Measurements from ENCODE around the gene MMRN2.
"Not testable (repeated sequence)": the region's sequence is repeated elsewhere in the genome, so short reads cannot be mapped to it uniquely, and the experiment has no call there.

Gene MMRN2

DNA sequence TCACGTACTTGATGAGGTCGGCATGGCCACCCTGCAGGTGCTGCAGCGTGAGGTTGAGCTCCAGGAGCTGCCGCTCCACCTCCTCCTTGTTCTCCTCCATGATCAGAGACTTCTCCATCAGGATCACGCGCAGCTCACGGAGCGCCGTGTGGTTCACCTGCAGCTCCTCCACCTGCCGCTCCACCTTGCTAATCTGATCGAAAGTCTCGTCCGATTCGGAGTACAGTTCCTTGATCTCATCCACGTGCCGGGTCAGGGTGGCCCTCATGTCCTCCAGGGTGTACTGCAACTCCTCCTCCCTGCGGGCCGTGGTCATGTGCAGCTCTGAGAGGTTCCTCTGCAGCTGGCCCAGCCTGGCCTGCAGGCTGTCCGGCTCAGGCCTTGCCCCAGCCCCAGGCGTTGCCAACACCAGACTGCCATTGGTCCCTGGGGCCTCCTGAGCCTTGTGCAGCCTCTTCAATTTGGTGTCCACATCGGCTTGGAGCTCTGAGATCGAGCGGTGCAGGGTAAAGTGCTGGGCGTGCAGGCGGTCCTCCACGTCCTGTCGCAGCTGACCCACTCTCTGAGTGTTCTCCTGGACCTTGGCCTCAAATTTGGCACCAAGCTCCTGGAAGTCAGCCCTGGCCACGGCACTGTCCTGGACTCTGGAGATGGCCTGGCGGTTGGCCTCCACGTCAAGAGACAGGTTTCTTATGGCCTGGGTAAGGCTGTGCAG, 13.9 kb downstream of the MMRN2 start:
- Mint-ChIP-seq H3K27ac (no peak overlapping the region), H3K36me3 (ENCODE audit: low read depth) (no peaks in the 10 kb centered on the region), H3K9me3 (no peaks in the 10 kb centered on the region), H3K4me1 (peaks cover 5% of the 10 kb centered on the region), H3K27me3 (no peaks in the 10 kb centered on the region), H3K4me3 (no peak overlapping the region)
- ATAC-seq = no peak
- no peak for DNase-seq

- Mint-ChIP-seq H3K36me3 (ENCODE audit: low read depth) (no peaks in the 10 kb centered on the region), H3K4me1 (peaks cover 5% of the 10 kb centered on the region), H3K9me3 (no peaks in the 10 kb centered on the region), H3K27me3 (no peaks in the 10 kb centered on the region), H3K27ac (no peak overlapping the region), H3K4me3 (no peak overlapping the region)
- ATAC-seq (no peak), DNase-seq (no peak)
Observed at GRCh38 chr10:86942441-86943315, 14.7 kb downstream of the MMRN2 start.

DNA sequence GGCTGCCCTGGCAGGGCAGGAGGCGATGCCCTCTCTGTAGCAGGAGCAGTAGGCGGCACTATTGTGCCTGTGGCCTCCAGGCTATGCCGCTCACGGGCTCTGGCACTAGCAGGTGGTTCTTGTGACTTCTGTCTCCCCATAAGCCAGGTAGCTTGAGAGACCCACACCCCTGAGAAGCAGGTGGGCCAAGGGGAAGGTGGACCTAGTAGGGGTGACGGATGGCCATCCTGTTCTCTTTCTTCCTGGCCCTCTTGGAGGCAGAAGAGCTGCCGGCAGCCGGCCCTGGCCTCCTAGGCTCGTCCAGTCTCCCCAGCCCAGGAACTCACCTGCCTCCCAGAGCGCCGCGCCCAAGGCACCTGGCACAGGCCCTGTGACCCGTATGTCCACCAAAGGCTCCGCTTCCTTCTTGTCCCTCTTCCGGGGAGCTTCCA, 15.4 kb downstream of the MMRN2 start:
- no peak for DNase-seq
- no peak for ATAC-seq
- H3K4me1 Mint-ChIP-seq = peaks cover 5% of the 10 kb centered on the region
- no peak overlapping the region for H3K4me3 Mint-ChIP-seq
- no peaks in the 10 kb centered on the region for H3K9me3 Mint-ChIP-seq
- no peaks in the 10 kb centered on the region for H3K36me3 Mint-ChIP-seq (ENCODE audit: low read depth)
- no peak overlapping the region for H3K27ac Mint-ChIP-seq
- H3K27me3 Mint-ChIP-seq = no peaks in the 10 kb centered on the region

GRCh38 chr10:86941426-86941825, 16.0 kb downstream of the MMRN2 start:
- no peak for ATAC-seq
- no peak for DNase-seq
- Mint-ChIP-seq H3K36me3 (ENCODE audit: low read depth) (no peaks in the 10 kb centered on the region), H3K4me1 (peaks cover 5% of the 10 kb centered on the region), H3K9me3 (no peaks in the 10 kb centered on the region), H3K4me3 (no peak overlapping the region), H3K27me3 (no peaks in the 10 kb centered on the region), H3K27ac (no peak overlapping the region)

DNA sequence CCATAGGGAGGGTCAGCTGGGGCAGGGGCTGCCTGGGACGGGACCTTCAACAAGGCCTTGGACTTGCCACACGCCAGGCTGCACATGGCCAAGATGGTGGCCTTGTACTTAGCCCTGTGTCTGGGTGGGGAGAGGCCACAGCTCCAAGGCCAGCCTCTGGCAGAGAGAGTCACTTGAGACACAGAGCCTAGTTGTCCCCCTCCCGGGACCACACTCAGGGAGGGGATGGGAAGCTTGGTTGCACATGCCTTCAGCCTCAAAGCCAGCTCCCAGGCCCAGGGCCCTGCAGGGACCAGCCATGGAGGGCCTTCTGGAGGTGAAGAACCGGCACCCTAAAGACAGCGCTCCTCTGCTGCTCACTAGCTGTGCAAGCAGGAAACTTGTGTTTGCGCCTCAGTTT, 16.7 kb downstream of the MMRN2 start:
- Mint-ChIP-seq H3K27me3 (no peaks in the 10 kb centered on the region), H3K9me3 (no peaks in the 10 kb centered on the region), H3K27ac (no peak overlapping the region), H3K36me3 (ENCODE audit: low read depth) (no peaks in the 10 kb centered on the region), H3K4me3 (no peak overlapping the region), H3K4me1 (peaks cover 5% of the 10 kb centered on the region)
- no peak for ATAC-seq
- no peak for DNase-seq

GRCh38 chr10:86940076-86940475, 17.3 kb downstream of the MMRN2 start:
- not testable (repeated sequence) for DNase-seq; H3K9me3 Mint-ChIP-seq; H3K4me1 Mint-ChIP-seq; ATAC-seq; H3K4me3 Mint-ChIP-seq; H3K27me3 Mint-ChIP-seq; H3K36me3 Mint-ChIP-seq (ENCODE audit: low read depth); H3K27ac Mint-ChIP-seq

DNA sequence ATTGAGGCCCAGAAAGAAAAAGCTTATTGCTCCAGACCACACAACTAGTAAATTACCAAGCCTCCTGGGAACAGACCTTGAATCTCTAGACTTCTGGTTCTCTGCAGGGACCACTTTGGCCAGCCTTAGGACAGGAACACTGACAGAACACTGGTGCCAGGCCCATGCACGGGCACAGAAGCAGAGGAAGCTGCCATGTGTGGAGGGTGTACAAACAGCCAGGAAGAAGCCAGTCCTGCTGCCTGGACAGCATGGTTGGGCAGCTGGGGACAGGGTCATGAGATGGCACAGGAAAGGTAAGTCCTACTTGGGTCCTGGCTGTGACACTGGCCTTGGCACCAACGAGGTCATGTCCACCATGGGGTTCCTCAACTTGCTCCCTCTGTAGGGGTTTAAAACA, 19.2 kb downstream of the MMRN2 start:
- DNase-seq (no peak), ATAC-seq (no peak)
- Mint-ChIP-seq H3K9me3 (no peaks in the 10 kb centered on the region), H3K4me3 (no peak overlapping the region), H3K27me3 (no peaks in the 10 kb centered on the region), H3K27ac (no peak overlapping the region), H3K36me3 (ENCODE audit: low read depth) (no peaks in the 10 kb centered on the region), H3K4me1 (peaks cover under 1% of the 10 kb centered on the region)

DNA sequence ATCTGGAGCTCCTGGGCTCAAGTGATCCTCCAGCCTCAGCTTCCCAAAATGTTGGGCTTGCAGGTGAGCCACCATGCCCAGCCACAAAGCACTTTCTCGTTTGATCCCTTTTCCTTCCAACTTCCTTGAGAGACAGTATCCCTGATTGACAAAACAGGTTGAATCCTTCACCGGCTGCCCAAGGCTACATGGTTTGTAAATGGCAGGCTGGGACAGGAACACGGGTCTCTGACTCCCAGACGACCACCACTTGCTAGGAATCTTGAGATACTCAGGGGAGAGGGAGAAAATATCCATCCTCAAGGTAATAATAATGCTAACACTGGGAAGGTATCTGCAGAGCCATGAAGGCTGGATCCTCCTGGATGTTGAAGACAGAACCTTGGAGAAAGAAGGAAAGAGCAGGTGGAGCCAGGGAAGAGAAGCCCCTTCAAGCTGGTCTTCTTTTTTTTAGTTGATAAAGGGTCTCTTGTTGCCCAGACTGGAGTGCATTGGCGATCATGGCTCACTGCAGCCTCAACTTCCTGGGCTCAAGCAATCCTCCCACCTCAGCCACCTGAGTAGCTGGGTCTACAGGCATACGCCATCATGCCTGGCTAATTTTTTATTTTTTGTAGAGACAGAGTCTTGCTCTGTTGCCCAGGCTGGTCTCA, 19.8 kb downstream of the MMRN2 start:
- H3K9me3 Mint-ChIP-seq = no peaks in the 10 kb centered on the region
- DNase-seq (no peak), ATAC-seq (no peak)
- no peaks in the 10 kb centered on the region for H3K36me3 Mint-ChIP-seq (ENCODE audit: low read depth)
- H3K4me3 Mint-ChIP-seq = no peak overlapping the region
- no peak overlapping the region for H3K27ac Mint-ChIP-seq
- H3K4me1 Mint-ChIP-seq = peaks cover 7% of the 10 kb centered on the region
- H3K27me3 Mint-ChIP-seq = no peaks in the 10 kb centered on the region

- no peaks in the 10 kb centered on the region for H3K9me3 Mint-ChIP-seq
- DNase-seq = no peak
- peaks cover 9% of the 10 kb centered on the region for H3K4me1 Mint-ChIP-seq
- no peaks in the 10 kb centered on the region for H3K27me3 Mint-ChIP-seq
- H3K27ac Mint-ChIP-seq = no peak overlapping the region
- no peak for ATAC-seq
- H3K4me3 Mint-ChIP-seq = no peak overlapping the region
- H3K36me3 Mint-ChIP-seq (ENCODE audit: low read depth) = no peaks in the 10 kb centered on the region
Observed at GRCh38 chr10:86936661-86937501, 20.5 kb downstream of the MMRN2 start.

GRCh38 chr10:86934162-86934711, 23.2 kb downstream of the MMRN2 start:
- DNase-seq; H3K36me3 Mint-ChIP-seq (ENCODE audit: low read depth); H3K4me1 Mint-ChIP-seq; H3K27ac Mint-ChIP-seq; H3K27me3 Mint-ChIP-seq; H3K9me3 Mint-ChIP-seq; H3K4me3 Mint-ChIP-seq; ATAC-seq: not testable (repeated sequence)

DNA sequence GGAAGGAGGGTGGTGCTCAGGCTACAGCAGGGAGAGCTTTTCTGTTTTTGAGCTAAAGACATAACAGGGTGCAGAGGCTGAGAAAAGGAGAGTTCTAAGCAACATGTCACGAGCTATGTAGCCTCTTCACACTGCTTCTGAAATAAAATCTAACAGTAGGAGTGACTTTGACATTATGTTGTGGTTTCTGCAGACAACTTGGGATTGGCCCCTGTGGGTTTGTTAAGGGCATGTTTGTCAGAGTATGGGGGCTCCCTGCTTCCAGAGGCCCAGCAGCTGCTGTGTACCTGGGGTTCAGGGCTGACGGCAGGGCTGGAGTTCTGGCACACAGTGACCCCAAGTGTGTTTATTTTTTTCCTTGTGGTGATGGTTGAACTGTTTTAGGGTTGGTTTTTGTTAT, 24.7 kb downstream of the MMRN2 start:
- no peak overlapping the region for H3K27ac Mint-ChIP-seq
- no peaks in the 10 kb centered on the region for H3K36me3 Mint-ChIP-seq (ENCODE audit: low read depth)
- peaks cover 9% of the 10 kb centered on the region for H3K4me1 Mint-ChIP-seq
- no peak for DNase-seq
- H3K9me3 Mint-ChIP-seq = no peaks in the 10 kb centered on the region
- peak; percentile 68 for ATAC-seq
- no peaks in the 10 kb centered on the region for H3K27me3 Mint-ChIP-seq
- H3K4me3 Mint-ChIP-seq = no peak overlapping the region

GRCh38 chr10:86931872-86932271, 25.5 kb downstream of the MMRN2 start:
- DNase-seq = no peak
- no peaks in the 10 kb centered on the region for H3K27me3 Mint-ChIP-seq
- no peak for ATAC-seq
- no peaks in the 10 kb centered on the region for H3K36me3 Mint-ChIP-seq (ENCODE audit: low read depth)
- H3K4me1 Mint-ChIP-seq = peaks cover 9% of the 10 kb centered on the region
- no peak overlapping the region for H3K4me3 Mint-ChIP-seq
- no peaks in the 10 kb centered on the region for H3K9me3 Mint-ChIP-seq
- H3K27ac Mint-ChIP-seq = no peak overlapping the region

DNA sequence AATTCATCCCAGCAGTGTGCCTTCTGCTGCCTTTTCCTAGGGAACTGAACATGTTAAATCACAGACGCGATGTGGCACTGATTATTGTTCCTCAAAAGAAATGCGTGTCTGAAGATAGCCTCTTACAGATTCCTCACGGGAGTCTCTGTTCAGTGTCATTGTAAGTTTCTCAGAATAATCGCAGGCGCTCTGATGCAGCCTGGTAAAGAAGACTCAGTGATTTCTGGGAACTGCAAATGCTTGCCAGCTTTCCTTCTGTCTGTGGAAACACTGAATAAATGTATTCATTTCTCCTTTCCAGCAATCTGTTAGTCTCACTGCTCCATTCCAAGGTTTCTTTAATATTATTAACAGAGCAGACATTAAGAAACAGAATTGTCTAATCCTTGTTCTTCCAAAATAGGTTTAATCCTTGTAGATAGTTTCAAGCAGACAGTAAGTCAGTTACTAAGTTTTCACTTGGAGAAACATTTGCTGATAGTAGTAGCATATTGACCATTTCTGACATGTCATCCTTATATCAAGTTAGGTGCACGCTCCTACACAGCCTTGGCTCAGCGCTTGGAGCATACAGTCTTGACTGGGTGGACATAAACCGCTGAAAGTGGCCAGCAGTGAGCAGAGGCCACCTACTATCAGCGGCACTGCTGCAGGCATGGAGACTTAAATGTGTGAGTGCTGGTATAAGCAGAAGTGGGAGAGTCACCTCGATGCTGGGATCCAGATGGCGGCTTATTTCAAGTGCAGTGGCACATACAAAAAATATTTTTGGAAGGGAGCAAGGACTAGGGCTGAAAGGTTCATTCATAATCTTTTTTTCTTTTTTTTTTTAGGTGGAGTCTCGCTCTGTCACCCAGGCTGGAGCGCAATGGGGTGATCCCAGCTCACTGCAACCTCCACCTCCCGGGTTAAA, 27.7 kb downstream of the MMRN2 start:
- H3K27ac Mint-ChIP-seq = no peak overlapping the region
- H3K4me3 Mint-ChIP-seq = no peak overlapping the region
- H3K27me3 Mint-ChIP-seq = no peaks in the 10 kb centered on the region
- peaks cover 9% of the 10 kb centered on the region for H3K4me1 Mint-ChIP-seq
- no peak for ATAC-seq
- no peaks in the 10 kb centered on the region for H3K36me3 Mint-ChIP-seq (ENCODE audit: low read depth)
- no peaks in the 10 kb centered on the region for H3K9me3 Mint-ChIP-seq
- DNase-seq = no peak
